Measurements from ENCODE around the gene SLC37A4. TPM values are rescaled to one million over a fixed set of nuclear protein-coding genes. Genes with fewer than 3 reads are reported as not detected.

SLC37A4 gene
- total and polyA plus RNA-seq, 2 of the 13 experiments (the other 11 are each of a cell fraction or from before 2014, with no cell fraction given) = 43.0 to 56.1 TPM

GRCh38 chr11:119030329-119031047 lies at the start of gene SLC37A4 (continued):
- TF ChIP-seq DNMT1 (CRISPR knock-in tag; IDR thresholded peaks at IDR 0.05) (peak; percentile 54; the same call in 1 of the 2 replicates), ZXDC (CRISPR knock-in tag; IDR thresholded peaks at IDR 0.05) (peak; percentile 77; the same call in 1 of the 2 replicates), KIAA2018 (CRISPR knock-in tag; IDR thresholded peaks at IDR 0.05; ENCODE audit: borderline replicate concordance) (no peak), ZBTB2 (CRISPR knock-in tag; IDR thresholded peaks at IDR 0.05; ENCODE audit: low read depth) (no peak), STAG1 (CRISPR knock-in tag; IDR thresholded peaks at IDR 0.05) (peak; percentile 73), SMC3 (IDR thresholded peaks at IDR 0.05; ENCODE audit: low read length) (no peak), PAWR (CRISPR knock-in tag; IDR thresholded peaks at IDR 0.05; ENCODE audit: borderline replicate concordance) (no peak), THAP11 (CRISPR knock-in tag; IDR thresholded peaks at IDR 0.05) (peak; percentile 78), FOSL2 (CRISPR knock-in tag; IDR thresholded peaks at IDR 0.05) (peak; percentile 73), NR0B2 (CRISPR knock-in tag; IDR thresholded peaks at IDR 0.05) (peak; percentile 86; the same call in 1 of the 2 replicates), ZNF619 (CRISPR knock-in tag; IDR thresholded peaks at IDR 0.05) (peak; percentile 35; the same call in 1 of the 2 replicates), ATF7-NPFF (CRISPR knock-in tag; IDR thresholded peaks at IDR 0.05; ENCODE audit: low read depth) (peak; percentile 94), NFE2L2 (IDR thresholded peaks at IDR 0.05; ENCODE audit: low read length) (no peak), ETV5 (CRISPR knock-in tag; IDR thresholded peaks at IDR 0.05; ENCODE audit: borderline replicate concordance) (peak; percentile 53), SNAPC2 (CRISPR knock-in tag; IDR thresholded peaks at IDR 0.05) (peak; percentile 80; the same call in 1 of the 2 replicates), NFE2 (CRISPR knock-in tag; IDR thresholded peaks at IDR 0.05) (no peak), ZNF180 (CRISPR knock-in tag; IDR thresholded peaks at IDR 0.05; ENCODE audit: borderline replicate concordance, low read depth) (no peak)

Measured in HepG2 (cell line).